GM10266 (cell line): ENCODE results near the gene SH2D4B.

Source experiments
- DNase-seq: peaks from one replicate; pipeline ENCODE4 v3.0.0; 2012; ENCODE audit errors: extremely low spot score
- TF ChIP-seq, protein P1 (sequence below): IDR thresholded peaks from 2 replicates; pipeline ENCODE4 v1.5.1; 2012; ENCODE audit warnings: mild to moderate bottlenecking, low read depth; ENCODE audit not compliant: control insufficient read depth, insufficient read depth; ENCODE audit errors: missing control alignments

Gene SH2D4B

DNA sequence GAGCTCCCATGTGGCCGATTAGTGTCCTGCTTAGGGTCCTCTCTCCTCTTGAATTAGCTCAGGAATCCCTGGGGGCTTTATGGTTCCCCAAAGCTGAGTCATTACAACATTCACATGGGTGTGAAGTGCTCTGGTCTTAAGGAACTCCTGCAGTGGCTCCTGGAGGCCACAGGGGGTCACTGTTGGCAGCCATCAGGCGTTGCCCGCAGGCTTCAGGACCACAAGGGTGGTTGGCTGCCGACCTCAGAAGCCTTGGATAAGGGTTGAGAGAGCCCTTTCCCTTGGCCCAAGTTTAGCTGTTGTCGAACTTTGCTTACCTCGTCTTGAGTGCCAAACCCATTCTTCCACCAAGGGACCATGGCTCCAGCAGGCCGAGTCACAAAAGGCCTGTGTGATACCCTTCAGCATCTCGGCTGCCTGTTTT, 61.7 kb downstream of the SH2D4B start:
- TF ChIP-seq, protein P1, sequence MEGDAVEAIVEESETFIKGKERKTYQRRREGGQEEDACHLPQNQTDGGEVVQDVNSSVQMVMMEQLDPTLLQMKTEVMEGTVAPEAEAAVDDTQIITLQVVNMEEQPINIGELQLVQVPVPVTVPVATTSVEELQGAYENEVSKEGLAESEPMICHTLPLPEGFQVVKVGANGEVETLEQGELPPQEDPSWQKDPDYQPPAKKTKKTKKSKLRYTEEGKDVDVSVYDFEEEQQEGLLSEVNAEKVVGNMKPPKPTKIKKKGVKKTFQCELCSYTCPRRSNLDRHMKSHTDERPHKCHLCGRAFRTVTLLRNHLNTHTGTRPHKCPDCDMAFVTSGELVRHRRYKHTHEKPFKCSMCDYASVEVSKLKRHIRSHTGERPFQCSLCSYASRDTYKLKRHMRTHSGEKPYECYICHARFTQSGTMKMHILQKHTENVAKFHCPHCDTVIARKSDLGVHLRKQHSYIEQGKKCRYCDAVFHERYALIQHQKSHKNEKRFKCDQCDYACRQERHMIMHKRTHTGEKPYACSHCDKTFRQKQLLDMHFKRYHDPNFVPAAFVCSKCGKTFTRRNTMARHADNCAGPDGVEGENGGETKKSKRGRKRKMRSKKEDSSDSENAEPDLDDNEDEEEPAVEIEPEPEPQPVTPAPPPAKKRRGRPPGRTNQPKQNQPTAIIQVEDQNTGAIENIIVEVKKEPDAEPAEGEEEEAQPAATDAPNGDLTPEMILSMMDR, result peak; percentile 81
- DNase-seq, result peak; percentile 81

DNA sequence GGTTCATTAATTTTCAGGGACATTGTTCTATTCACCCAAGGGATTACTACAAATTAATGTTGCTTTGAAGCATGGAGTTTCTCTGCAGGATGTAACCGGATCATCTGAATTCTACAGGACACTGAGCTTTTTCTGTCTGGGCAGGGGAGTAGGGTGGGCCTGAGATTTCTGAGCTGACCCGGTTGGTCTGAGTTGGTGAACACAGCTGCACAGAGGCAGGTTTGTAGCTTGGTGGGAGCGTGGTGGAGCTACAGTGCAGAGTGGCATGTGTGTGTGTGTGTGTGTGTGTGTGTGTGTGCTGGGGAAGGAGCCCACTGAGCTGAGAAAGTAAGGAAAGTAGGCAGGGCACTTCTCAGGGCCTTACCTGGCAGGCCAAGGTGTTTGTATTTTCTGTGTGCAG, 62.6 kb downstream of the SH2D4B start:
- TF ChIP-seq, protein P1, result no peak
- DNase-seq, result no peak

DNA sequence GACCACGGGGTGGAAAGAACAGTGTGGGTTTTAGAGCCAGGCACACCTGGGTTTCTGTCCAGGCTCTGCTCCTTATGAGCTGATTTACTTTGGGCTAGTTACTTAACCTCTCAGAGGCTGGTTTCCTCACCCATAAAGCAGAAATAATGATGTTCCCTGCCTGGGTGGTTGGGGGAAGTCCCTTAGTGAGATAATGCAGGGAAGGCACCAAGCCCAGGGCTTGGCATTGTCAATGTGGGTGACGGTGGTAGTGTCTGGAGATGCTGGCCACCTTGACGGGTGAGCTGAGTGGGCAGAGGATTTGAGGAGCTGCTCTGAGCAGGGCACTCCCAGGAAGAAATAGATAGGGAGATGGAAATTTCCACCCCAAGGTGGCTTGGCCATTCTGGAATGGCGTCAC, 65.2 kb downstream of the SH2D4B start:
- DNase-seq, result no peak
- TF ChIP-seq, protein P1, result no peak

DNA sequence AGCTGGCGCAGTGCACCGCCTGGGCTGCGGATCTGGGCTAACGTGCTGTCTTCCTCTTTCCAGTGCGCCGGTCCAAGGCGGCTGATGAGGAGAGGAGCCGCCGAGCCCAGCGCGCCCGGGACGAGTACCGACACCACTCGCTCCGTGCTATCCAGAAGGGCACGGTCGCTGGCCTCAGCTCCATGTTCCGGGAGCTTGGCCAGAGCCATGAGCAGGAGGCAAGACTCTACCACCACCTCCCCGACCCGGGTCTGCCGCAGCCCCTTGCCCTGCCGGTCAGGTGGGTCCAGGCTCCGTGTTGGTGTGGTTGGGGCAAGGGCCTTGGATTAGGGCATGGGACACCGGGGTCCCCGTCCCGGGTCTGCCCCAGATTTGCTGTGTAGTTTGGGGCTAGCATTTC, 65.8 kb downstream of the SH2D4B start:
- DNase-seq, result no peak
- TF ChIP-seq, protein P1, result no peak

DNA sequence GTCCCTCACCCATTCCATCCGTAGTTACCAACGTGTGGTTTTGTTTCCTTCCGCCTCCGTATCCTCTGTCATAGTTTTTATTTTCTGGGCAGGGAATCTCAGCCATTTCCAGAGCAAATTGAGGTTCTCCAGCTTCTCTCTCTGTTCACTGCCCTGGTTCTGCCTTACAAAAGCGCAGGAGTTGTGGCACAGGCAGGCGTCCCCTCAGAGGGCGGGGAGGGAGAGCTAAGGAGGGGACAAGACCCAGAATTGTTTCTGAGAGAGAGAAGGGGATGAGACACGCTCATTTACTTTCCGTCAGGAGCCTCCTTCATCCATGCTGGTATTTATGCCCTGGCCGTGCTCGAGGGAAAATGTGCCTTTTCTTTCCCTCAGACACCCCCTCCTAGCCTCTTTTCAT, 71.0 kb downstream of the SH2D4B start:
- no peak for DNase-seq
- TF ChIP-seq, protein P1, result no peak

DNA sequence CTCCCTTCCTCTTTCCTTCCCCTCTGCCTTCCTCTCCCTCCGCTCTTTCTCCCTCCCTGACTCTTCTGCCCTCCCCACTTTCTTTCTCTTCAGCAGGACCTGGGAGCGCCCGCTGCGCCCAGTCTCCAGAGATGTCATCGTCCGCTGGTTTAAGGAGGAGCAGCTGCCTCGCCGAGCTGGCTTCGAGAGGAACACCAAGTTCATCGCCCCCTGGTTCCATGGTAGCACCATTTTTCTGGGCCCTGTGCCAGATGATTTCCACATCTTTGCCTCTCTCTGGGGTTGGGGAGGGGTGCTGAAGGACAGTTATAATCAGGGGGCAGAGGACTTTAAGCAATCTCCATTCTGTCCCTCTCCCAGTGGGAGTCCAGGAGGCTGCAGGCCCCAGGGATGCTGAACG, 71.6 kb downstream of the SH2D4B start:
- no peak for DNase-seq
- TF ChIP-seq, protein P1, result no peak

DNA sequence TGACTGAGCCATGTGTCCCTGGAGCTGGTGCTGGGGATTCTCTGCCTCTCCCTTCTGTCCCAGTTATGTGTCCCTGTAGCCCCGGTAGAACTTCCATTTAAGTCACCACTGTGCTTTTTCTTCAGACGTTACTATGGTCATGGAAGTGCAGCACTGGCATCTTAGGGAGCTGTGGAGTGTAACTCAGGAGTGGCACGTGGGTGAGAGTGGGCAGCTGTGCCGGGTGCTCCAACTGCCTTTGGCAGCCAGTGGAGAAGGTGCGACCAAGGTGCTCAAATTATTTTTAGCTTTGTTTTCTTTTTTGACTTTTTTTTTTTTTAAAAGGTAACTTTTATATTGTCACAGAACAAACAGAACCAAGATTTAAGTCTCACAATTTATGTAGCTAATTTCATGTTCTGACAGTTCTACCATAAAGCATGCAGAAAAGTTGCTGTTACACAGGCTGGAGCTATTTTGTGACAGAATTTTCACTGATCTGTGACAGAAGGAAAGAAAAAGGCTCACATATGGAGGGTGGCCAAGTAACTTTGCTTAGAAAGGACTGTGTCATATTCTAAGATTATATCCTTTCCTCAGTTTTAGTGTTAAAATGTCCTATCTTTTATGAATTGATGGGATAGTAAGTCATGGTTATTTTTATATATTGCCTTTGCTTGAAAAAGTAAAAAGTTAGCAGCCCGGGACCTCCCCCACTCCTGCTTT, 73.9 kb downstream of the SH2D4B start:
- TF ChIP-seq, protein P1, result no peak
- DNase-seq, result no peak
